GM19193 (cell line): Measurements from ENCODE around the gene CDC42EP1.

ENCODE experiments used
- POLR2A ChIP-seq: IDR thresholded peaks from 4 replicates; pipeline ENCODE4 v1.6.1; 2011; ENCODE audit not compliant: insufficient read depth, insufficient read length; ENCODE audit errors: extremely low read depth

Gene CDC42EP1

DNA sequence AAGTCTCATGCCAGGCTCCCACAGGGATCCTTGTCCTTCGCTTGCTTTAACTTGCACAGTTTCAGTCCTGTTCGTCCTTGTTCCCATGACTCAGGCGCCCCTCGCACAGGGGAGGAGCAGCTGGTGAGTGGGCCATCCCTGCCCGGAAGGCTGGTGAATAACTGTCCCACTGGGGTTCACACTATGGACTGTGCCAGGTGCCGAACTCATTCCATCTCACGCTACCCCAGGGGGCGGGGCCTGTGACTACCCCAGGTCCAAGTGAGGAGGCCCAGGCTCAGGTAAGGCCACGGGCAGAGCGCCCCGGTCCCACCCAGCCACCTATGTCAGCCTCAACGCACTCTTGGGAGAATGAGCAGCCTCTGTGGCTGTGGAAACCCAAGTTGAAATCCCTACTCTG, 33.9 kb upstream of the CDC42EP1 start:
- no peak for TF ChIP-seq POLR2A

DNA sequence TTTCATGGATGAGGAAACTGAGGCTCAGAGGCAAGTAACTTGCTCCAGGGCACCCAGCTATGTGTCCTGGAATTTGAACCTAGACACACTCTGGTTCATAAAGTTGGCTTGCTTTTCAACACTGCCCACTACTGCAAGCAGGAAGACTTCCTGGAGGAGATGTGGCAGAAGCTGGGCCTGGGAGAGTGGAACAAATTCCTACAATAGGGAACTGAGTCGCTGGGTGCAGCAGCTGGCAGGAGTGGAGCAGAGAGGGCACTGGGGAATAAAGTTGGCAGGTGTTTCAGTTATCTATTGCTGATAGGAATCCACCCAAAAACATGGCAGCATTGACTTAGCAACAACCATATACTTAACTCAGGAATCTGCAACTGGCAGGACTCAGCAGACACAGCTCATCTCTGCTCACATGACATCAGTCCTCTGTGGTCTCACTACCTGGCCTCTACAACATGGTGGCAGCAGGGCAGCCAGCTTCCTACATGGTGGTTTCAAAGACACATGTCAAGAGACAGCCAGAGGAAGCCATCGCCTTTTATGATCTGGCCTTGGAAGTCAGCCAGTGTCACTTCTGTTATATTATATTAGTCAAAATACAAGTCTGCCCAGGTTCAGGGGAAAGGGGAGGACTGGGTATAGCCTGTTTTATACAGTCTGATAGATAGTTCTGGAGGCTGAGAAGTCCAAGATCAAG, 30.5 kb upstream of the CDC42EP1 start:
- no peak for TF ChIP-seq POLR2A

DNA sequence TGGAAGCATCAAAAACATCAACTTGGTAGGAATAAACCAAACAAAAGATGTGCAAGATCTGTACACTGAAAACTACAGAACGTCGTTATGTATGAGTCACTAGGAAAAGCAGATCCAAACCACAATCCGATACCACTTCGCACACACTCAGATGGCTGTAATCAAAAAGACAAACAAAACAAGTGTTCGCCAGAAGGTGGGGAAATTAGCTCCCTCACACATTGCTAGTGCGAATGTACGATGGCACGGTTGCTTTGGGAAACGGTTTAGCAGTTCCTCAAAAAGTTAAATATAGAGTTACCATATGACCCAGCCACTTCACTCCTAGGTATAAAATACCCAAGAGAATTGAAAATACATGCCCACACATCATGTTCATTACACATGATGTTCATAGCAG, 26.3 kb upstream of the CDC42EP1 start:
- no peak for TF ChIP-seq POLR2A

DNA sequence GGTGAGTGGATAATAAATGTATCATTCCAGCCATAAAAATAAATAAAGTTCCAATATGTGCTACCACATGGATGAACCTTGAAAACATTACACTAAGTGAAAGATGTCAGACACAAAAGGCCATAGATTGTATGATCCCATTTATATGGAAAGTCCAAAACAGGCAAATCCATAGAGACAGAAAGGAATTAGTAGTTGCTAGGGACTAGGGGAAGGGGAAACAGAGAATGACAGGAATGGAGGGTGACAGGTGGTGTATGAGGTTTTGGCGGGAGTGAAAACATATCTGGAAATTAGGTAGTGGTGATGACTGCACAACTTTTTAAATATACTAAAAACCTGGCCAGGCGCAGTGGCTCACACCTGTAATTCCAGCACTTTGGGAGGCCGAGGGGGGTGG, 25.8 kb upstream of the CDC42EP1 start:
- TF ChIP-seq POLR2A, result no peak

DNA sequence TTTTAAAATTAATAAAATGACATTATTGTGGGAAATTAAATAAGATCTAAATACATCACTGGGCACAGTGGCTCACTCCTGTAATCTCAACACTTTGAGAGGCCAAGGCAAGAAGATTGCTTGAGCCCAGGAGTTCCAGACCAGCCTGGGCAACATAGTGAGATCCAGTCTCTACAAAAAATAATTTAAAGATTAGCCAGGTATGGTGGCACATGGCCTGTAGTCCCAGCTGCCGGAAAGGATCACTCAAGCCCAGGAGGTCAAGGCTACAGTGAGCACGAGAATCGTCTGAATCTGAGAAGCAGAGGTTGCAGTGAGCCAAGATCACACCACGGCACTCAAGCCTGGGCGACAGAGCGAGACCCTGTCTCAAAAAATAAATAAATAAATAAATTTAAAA, 25.1 kb upstream of the CDC42EP1 start:
- TF ChIP-seq POLR2A, result no peak

DNA sequence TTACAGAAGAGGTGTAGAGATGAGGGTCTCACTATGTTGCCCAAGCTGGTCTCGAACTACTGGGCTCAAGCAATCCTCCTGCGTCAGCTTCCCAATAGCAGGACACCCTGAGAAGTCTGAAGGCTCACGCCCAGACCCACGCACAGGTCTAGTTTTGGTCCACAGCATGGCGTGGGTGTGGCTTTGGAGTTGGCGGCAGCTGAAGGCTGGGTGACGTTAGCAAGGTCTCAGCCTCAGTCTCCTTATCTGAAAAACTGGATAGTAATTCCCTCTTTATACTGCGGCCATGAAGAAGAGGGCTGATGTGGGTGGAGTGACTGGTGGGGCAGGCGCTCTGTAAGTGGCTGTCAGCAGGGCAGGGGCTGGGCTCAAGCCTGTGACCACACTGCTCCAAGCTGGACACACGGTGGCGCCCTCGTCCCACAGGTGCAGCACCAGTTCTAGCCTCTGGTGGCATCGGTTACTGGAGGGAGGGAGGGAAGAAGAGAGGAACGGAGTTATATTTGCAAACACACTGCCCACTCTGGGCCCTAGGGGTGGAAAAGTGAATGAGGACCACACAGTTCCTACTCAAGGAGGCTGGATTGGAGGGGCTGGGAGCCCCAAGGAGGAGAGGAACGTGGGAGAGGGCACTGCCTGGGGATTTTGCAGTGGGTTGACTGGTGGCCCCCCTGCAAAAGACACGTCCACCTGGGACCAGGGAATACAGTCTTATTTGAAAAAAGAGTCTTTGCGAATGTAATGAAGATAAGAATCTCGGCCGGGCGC, 21.5 kb upstream of the CDC42EP1 start:
- TF ChIP-seq POLR2A, result no peak

DNA sequence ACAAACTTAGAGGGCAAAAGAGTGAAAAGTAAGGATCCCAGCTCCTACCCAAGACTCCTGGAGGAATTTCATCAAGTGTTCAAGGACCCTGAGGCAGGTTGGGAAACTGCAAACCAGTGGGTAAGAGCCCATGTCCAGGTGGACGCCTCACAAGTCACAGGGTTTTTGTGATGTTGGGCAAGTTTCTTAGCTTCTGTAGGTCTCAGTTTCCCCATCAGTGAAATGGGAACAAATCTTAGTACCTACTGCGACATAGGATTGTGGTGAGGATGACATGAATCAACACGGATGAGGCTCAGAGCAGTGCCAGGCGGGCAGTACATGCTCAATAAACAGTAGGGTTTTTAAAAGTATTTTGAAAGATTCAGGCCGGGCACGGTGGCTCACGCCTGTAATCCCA, 17.3 kb upstream of the CDC42EP1 start:
- TF ChIP-seq POLR2A, result no peak

DNA sequence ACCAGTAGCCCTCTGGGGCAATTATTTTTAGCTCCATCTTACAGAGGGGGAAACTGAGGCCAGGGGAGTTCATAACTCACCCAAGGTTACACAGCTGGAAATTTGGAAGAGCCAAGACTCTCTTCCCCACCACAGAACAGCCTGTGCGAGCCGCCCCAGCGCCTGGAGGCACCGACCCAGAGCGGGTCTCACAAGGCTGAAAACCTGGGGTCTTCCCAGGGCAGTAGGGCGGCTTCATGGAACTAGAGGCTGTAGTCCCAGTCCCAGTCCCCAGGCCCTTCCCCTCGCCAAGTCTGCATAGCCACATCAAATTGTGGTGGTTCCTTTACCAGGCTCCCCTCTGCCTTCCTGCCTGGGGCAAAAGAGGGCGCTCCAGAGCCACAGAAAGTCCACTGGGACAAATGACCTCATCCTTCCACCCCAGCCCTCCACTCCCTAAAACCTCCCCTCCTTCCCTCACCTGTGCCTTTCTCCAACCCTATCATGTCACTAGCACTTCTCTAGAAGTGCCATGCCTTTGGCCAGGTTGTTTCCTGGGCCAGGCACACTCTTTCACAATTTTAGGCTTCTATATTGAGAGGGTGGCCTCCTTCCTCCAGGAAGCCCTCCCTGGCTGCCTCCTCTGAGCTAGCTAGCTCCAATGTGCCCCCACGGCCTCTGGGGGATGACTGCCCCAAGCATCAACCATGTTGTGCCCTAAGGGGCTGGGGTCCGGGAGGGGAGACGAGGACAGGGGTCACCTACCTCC, 15.2 kb upstream of the CDC42EP1 start:
- no peak for TF ChIP-seq POLR2A

DNA sequence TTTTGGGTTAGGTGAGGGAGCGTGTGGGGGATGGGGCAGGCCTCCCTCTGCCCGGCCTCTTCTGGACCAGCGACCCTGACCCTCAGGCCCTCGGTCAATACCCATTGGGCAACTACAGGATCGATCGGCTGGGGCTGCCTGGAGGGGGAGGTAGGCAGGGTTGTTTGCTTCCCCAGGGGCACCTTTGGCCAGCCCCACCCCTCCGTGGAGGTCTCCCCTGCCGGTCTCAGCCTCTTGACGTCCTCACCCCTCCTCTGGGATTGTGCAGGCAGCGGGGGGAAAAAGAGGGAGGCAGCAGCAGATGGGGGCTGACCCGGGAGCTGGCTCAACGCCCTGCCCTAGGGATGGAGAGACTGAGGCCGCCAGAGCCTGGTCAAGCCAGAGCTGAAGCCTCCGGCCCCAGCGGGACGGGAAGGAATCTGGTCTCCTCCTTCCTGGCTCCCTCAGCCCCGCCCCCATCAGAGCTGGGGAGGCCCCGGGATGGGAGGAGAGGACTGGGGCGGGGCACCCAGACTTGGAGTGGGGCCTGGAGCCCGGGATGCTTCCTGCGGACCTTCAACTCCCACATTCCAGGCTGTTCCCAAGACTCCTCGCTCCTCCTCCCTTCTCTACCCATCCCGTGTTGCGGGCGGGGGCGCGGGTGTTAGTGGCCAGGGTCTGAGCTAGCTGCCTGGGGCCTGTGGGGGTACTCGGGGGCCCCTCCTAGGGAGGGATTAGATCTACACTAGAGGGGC, 14.4 kb upstream of the CDC42EP1 start:
- no peak for TF ChIP-seq POLR2A

DNA sequence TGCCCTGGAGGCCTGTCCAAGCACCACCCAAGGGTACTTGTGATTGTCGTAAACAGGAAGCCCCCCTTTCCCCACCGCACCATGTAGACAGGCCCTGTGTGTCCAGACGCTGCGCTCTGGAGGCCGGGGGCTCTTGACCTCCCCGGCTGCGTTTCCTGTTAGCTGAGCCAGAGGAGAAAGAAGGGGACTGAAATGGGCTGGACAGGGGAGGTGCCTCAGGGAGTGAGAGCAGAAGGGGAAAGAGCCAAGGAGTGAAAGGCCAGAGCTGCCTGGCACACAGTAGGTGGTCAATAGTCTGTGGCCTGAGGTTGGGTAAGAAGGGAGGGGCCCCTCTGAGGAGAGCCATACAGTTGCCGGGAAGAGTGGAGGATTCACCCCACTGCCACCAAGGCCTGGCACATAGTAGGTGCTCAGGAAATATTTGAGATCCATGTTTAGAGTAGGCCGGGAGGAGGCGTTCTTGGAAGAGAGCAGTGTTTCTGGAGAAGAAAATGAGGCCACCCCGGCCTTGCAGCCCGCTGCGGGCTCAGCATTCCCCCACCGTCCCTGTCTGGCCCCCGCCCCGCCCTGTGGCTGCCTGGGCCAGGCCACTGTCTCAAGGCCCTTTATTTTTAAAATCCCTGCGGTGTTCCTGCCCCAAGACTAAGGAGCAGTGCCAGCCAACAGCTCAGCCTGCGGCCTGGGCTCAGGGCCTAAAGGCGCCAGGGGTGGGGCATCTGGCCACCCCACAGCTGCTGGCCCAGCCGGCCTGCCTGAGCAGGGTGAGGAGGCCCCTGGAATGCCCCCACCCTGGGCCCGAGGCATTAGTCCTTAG, 13.6 kb upstream of the CDC42EP1 start:
- no peak for TF ChIP-seq POLR2A

DNA sequence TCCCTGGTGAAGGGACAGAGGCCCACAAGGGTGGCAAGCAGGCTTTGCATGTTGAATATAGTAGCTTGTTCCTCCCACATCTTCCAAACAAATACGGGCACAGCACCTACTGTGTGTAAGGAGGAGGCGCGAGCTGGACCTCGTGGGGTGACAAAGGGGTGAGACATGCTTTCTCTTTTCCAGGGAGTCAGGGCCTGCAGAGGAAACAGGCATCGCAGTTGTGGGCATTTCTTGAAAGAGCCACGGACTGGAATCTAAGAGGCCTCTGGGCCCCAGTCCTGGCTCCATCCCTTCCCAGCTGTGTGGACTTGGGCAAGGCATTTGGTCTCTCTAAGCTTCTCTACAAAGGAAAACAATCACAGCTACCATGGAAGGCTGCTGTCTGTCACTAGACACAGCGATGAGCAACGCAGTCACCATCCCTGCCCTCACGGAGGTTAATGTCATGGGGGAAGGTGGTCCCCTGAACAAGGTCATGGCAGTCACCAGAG, 13.0 kb upstream of the CDC42EP1 start:
- TF ChIP-seq POLR2A, result no peak

DNA sequence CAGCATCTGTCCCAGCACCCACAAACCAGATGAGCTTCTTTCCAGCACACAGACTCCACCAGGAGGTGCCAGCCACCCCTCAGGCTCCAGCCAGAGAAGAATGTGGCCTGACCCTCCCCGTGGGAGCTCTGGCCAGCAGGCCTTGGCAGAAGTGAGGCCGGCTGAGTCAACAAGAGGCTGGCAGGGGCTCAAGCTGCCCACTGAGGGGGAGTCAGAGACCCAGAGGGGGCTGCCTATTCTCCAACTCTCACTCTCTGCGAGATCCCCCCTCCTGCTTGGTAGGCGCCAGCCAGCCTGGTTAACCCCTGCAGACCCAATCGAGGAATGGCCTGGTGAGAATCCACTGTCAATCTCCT, 10.6 kb upstream of the CDC42EP1 start:
- TF ChIP-seq POLR2A, result no peak

DNA sequence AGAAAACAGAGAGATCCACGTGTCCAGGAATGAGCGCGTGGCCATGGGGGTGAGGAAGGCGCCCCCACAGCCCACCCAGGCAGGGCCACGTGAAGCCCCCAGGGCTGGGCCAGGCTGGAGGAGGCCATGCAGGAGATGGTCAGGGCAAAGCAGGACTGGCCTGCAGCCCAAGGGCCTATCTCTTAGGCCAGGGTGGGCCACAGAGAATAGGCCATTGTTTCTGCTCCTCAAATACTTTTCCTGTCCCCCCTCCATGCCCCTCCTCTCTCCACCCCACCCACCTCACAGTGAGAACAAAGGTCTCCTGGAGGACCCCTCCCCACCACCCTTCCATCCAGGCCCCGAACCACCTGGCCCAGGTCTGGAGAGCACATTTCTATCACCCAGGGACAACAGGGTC, 8.3 kb upstream of the CDC42EP1 start:
- TF ChIP-seq POLR2A, result no peak

DNA sequence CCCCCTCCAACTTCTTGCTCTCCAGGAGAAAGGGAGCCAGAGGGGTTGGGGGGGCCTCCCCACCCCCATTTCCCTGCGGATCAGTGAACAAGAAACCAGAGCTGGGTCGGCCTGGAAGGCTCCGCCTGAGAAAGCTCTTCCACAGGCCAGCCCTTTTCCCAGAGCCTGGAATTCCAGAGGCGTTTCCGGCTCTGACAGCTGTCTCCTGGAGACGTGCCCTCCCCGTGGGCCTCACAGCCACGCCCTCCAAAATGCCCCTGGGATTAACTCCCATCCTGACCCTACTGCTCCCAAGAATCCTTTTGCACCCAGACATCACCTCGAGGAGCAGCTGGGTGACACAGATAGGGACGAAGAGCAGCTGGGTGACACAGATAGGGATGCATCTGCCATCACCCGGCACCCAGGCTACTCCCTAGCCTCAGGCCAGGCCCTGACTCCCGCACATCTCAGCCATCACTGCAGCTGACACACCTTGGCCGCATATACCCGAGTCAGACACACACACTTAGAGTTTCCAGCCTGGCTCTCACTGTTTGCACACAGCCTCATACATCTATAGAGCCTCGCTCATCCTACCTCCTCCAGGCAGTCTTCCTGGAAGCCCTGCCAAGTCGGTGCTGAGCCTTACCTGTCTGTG, 7.6 kb upstream of the CDC42EP1 start:
- TF ChIP-seq POLR2A, result no peak
